DMS79 treated with DMSO at 0.1 percent for 48 hours (cell line): ENCODE measurements around the gene ERMAP.
"Not testable (repeated sequence)": the region's sequence is repeated elsewhere in the genome, so short reads cannot be mapped to it uniquely, and the experiment has no call there.

Experiments
- DNase-seq: peaks from one replicate; lab custom pipeline; 2025; lab: John Stamatoyannopoulos, UW

The ERMAP gene

GRCh38 chr1:42844592-42845140, 27.7 kb downstream of the ERMAP start:
- no peak for DNase-seq

GRCh38 chr1:42845193-42845592, 28.3 kb downstream of the ERMAP start:
- DNase-seq, result no peak

- DNase-seq, result no peak
These were observed 28.9 kb downstream of the ERMAP start for GRCh38 chr1:42845866-42846256.

DNA sequence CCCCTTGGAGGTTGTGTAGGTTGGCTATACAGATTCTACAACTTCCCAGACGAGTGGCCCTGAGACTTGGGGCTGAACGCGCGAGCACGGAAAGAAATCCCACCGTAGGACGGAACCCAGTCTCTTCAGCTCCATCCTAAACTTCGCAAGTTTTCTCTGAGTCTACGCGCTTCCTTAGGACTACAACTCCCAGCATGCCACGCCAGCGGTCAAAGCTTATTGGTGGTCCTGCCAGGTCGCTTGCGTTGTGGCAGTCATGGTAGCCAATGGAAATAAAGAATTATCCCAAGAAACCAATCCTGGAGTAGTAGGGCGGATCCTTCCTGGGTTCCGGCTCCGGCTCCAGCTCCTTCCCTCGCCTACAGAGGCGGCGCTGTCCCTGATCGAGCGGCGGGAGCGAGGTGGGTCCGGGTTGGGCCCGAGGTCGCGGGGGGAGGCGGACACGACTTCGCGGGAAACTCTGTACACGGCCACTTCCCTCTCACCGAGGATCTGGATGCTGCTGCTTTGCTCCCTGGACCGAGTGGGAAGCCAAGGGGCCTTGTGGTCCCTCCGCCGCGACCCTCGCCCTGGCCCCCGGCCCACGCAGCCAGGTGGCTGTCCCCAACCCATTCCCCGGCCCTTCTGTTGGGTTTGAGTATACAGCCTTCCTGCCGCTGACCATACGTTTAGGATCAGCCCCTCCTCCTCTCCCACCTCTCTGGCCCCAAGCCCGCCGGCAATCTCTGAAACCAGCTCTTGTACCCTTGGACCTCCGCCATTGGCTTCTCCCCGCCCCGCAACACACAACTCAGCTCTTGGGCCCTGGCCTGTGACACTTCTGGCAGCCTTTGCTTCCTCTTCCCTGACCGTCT, 29.6 kb downstream of the ERMAP start, which contains the start of gene ZNF691:
Gene ZNF691, plus strand, starts transcription at position 357 of the 854 bp plus-strand sequence. CDS start 3,046 bp downstream, outside the sequence.
- DNase-seq, result peak; percentile 97

DNA sequence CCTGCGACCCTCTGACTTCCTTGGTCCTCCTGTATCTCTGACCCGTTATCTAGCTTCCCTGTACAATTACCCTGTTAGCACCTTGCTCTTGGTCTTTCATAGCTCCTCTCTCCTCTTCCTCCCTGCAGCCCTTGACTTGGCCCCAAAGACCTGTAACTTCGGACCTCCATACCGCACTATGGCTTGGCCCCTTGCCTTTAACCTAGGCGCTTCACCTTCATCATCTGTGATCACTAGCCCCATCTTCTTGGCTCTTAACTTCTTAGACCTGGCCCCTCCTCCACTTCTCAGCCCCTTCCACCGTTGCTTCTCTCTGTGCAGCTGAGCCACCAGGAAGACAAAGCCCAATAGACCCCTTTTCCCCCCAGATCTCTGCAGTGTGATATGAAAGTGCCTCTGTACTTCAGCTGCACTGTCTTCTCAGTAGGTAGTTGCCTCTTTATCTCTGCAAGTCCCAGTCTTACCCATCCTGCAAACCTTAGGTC, 30.2 kb downstream of the ERMAP start:
- no peak for DNase-seq

DNA sequence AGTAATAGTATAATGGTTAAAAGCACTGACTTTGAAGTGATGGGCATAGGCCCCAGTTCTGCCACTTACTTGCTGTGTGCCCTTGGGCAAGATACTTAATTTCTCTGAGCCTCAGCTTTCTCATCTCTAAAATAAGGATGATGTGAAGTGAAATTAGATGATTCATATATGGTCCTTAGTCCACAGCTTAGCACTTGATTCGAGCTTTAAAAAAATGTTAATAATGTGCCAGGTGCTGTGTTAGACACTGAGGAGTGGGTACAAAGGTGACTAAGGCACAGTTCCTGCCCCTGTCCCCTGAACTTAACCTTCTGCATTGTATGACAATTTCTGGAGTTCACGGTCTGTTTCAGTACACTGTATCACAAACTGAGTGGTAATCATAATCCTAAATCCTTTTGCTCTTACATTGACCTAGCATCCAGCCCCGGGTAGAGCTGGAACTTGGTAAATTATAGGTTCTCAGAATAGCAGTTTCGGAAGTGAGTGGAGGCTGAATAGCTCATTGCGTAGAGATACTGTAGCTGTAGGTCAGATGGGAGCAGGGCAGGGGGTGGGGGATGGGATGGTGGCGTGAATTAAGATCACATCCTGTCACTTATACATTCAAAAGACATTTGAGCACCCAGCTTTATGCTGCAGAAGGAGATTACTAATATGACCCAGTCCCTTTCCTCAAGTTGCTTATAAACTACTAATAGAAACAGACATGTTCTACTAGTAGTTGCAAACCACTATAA, 31.0 kb downstream of the ERMAP start:
- no peak for DNase-seq

GRCh38 chr1:42848823-42849537, 32.1 kb downstream of the ERMAP start:
- no peak for DNase-seq

- no peak for DNase-seq
These were observed 33.0 kb downstream of the ERMAP start for GRCh38 chr1:42849944-42850343.

DNA sequence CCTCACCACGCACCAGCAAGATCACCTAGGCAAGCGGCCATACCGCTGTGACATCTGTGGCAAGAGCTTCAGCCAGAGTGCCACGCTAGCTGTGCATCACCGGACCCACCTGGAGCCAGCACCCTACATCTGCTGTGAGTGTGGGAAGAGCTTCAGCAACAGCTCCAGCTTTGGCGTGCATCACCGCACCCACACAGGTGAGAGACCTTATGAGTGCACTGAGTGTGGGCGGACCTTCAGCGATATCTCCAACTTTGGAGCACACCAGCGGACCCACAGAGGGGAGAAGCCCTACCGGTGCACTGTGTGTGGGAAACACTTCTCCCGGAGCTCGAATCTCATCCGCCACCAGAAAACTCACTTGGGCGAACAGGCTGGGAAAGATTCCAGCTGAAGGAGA, 34.5 kb downstream of the ERMAP start:
- DNase-seq, result no peak

- DNase-seq, result no peak
These were observed 35.2 kb downstream of the ERMAP start for GRCh38 chr1:42851960-42852607.

DNA sequence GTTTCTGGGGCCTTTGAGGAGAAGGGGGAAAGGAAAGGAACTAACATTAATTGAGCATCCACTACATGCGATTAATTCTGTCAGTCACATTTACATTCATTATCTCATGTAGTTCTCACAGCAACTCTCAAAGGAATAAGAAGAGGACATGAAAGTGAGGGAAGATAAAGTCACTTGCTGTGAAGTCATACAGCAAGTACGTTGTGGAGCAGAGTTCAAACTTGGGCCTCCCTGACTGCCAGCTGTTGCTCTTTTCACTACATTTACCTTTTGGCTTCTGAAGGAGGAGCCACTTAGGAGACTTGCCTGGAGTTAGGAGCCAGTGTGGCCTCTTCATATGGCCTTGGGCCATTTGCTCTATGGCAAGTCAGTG, 35.7 kb downstream of the ERMAP start:
- no peak for DNase-seq

- no peak for DNase-seq
These were observed 36.4 kb downstream of the ERMAP start for GRCh38 chr1:42853116-42853884.

DNA sequence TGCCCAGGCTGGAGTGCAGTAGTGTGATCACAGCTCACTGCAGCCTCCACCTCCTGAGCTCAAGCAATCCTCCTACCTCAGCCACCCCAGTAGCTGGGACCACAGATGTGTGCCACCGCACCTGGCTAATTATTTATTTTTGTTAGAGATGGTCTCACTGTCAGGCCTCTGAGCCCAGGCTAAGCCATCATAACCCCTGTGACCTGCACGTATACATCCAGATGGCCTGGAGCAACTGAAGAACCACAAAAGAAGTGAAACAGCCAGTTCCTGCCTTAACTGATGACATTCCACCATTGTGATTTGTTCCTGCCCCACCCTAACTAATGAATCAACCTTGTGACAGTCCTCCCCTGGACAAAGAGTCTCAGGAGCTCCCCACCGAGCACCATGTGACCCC, 39.6 kb downstream of the ERMAP start:
- not testable (repeated sequence) for DNase-seq

- DNase-seq, result not testable (repeated sequence)
These were observed 42.4 kb downstream of the ERMAP start for GRCh38 chr1:42859366-42859765.

- DNase-seq, result no peak
These were observed 43.6 kb downstream of the ERMAP start for GRCh38 chr1:42860339-42861013.

- no peak for DNase-seq
These were observed 44.1 kb downstream of the ERMAP start for GRCh38 chr1:42861014-42861399.

GRCh38 chr1:42866549-42866948, 49.6 kb downstream of the ERMAP start:
- no peak for DNase-seq

GRCh38 chr1:42868466-42868865, 51.5 kb downstream of the ERMAP start:
- DNase-seq, result not testable (repeated sequence)

GRCh38 chr1:42869254-42869653, 52.3 kb downstream of the ERMAP start:
- not testable (repeated sequence) for DNase-seq

DNA sequence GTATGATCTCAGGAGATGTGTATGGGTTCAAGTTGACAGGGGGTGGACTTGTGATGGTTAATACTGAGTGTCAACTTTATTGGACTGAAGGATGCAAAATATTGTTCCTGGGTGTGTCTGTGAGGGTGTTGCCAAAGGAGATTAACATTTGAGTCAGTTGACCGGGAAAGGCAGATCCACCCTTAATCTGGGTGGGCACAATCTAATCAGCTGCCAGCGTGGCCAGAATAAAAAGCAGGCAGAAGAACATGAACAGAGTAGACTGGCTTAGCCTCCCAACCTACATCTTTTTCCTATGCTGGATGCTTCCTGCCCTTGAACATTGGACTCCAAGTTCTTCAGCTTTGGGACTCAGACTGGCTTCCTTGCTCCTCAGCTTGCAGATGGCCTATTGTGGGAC, 52.8 kb downstream of the ERMAP start:
- not testable (repeated sequence) for DNase-seq
